Liver (tissue), 9 donors: ENCODE data around the gene MAPK8IP2. TPM values are rescaled to one million over a fixed set of nuclear protein-coding genes. Genes with fewer than 3 reads are reported as not detected.

Experiments used
- DNase-seq: peaks from one replicate; pipeline ENCODE4 v3.0.0-alpha.2; 2017; ENCODE audit warnings: low spot score
- H3K27ac ChIP-seq, 2 donors: one replicate each; pipeline ENCODE4 v1.7.0; 2013; ENCODE audit warnings: inconsistent platforms in 2 of 2, low read length in 2 of 2, control low read depth in 1 of 2, low read depth in 1 of 2, mild to moderate bottlenecking in 1 of 2
- H3K27me3 ChIP-seq, 4 donors: one replicate each; pipeline versions ENCODE4 v1.6.1 to v1.7.0; 2013; ENCODE audit warnings: low read length in 3 of 4, inconsistent platforms in 1 of 4, mild to moderate bottlenecking in 1 of 4, moderate library complexity in 1 of 4; ENCODE audit not compliant: control insufficient read depth in 4 of 4, insufficient read depth in 4 of 4
- H3K36me3 ChIP-seq, 4 donors: one replicate each; pipeline versions ENCODE4 v1.6.1 to v1.7.0; 2013; ENCODE audit warnings: low read length in 3 of 4, mild to moderate bottlenecking in 3 of 4, low read depth in 1 of 4, moderate library complexity in 1 of 4; ENCODE audit not compliant: control insufficient read depth in 4 of 4, insufficient read depth in 3 of 4
- H3K4me1 ChIP-seq, 4 donors: one replicate each; pipeline versions ENCODE4 v1.6.1 to v1.7.0; 2013; ENCODE audit warnings: low read length in 3 of 4, mild to moderate bottlenecking in 3 of 4, moderate library complexity in 1 of 4; ENCODE audit not compliant: control insufficient read depth in 4 of 4, insufficient read depth in 4 of 4
- H3K4me3 ChIP-seq, 3 donors: one replicate each; pipeline versions ENCODE4 v1.6.1 to v1.7.0; 2013; ENCODE audit warnings: low read length in 3 of 3, control low read depth in 1 of 3, low read depth in 1 of 3, mild to moderate bottlenecking in 1 of 3
- H3K9ac ChIP-seq, 2 donors: one replicate each; pipeline ENCODE4 v1.7.0; 2013; ENCODE audit warnings: low read length in 2 of 2, mild to moderate bottlenecking in 2 of 2, moderate library complexity in 2 of 2, control low read depth in 1 of 2, low read depth in 1 of 2
- H3K9me3 ChIP-seq, 4 donors: one replicate each; pipeline versions ENCODE4 v1.6.1 to v1.7.0; 2013; ENCODE audit warnings: low read length in 3 of 4; ENCODE audit not compliant: control insufficient read depth in 4 of 4
- ATF3 ChIP-seq: IDR thresholded peaks from 2 replicates; pipeline ENCODE4 v1.6.1; 2016; ENCODE audit warnings: antibody characterized with exemption
- EGR1 ChIP-seq, 2 donors: IDR thresholded peaks; 2 replicates each; pipeline ENCODE4 v1.6.1; 2016 to 2018; ENCODE audit warnings: antibody characterized with exemption in 2 of 2, low read depth in 2 of 2
- FOXA2 ChIP-seq: IDR thresholded peaks from 2 replicates; pipeline ENCODE4 v1.6.1; 2016; ENCODE audit warnings: antibody characterized with exemption
- HNF4A ChIP-seq, 2 donors: conservative IDR thresholded peaks; 2 replicates each; pipeline ENCODE4 v1.6.1; 2016; ENCODE audit warnings: antibody characterized with exemption in 2 of 2, mild to moderate bottlenecking in 2 of 2
- HNF4G ChIP-seq: IDR thresholded peaks from 2 replicates; pipeline ENCODE4 v1.6.1; 2016; ENCODE audit warnings: antibody characterized with exemption
- MAX ChIP-seq: IDR thresholded peaks from 2 replicates; pipeline ENCODE4 v1.6.1; 2016; ENCODE audit warnings: antibody characterized with exemption
- NR2F2 ChIP-seq: IDR thresholded peaks from 2 replicates; pipeline ENCODE4 v1.6.1; 2016; ENCODE audit warnings: antibody characterized with exemption
- RXRA ChIP-seq, 2 donors: IDR thresholded peaks; 2 replicates each; pipeline ENCODE4 v1.6.1; 2017 to 2018; ENCODE audit warnings: antibody characterized with exemption in 2 of 2, mild to moderate bottlenecking in 1 of 2
- SP1 ChIP-seq: IDR thresholded peaks from 2 replicates; pipeline ENCODE4 v1.6.1; 2018; ENCODE audit warnings: antibody characterized with exemption, mild to moderate bottlenecking
- TAF1 ChIP-seq: conservative IDR thresholded peaks from 2 replicates; pipeline ENCODE4 v1.6.1; 2016; ENCODE audit warnings: antibody characterized with exemption, mild to moderate bottlenecking
- YY1 ChIP-seq: IDR thresholded peaks from 2 replicates; pipeline ENCODE4 v1.6.1; 2016; ENCODE audit warnings: antibody characterized with exemption, mild to moderate bottlenecking
- ZBTB33 ChIP-seq: IDR thresholded peaks from 2 replicates; pipeline ENCODE4 v1.6.1; 2016; ENCODE audit warnings: antibody characterized with exemption
- WGBS: extraction: QIAGEN DNeasy Blood & Tissue Kit; methylation state at CpG from one replicate; pipeline ENCODE4 v1.1.7; 2013; 5-methylcytosine and 5-hydroxymethylcytosine counted together
- polyA plus RNA-seq, 2 donors: library from polyadenylated mRNA; stranded (reverse) in 1 of 2; unstranded in 1 of 2; fragments of 200-250 nt in 1 of 2; fragments of >200 nt in 1 of 2; fragmentation: Nextera tagmentation in 1 of 2; extraction: Ambion mirVana in 1 of 2; gene quantifications; one replicate each; pipeline versions ENCODE4 v1.2.1 to v1.2.3, GENCODE V29; 2013 to 2015
- total RNA-seq, 2 donors: library from RNA; depleted of rRNA; stranded (reverse); fragments of >200 nt; gene quantifications; one replicate each; pipeline ENCODE4 v1.2.3, GENCODE V29; 2014
- TF ChIP-seq, protein P1 (sequence below): fragments of 150-350 bp; IDR thresholded peaks from 2 replicates; pipeline ENCODE4 v1.5.1; 2017; ENCODE audit warnings: improper control_type of control experiment, low read depth, low read length; ENCODE audit not compliant: missing input control
- TF ChIP-seq, protein P2 (sequence below): IDR thresholded peaks from 2 replicates; pipeline ENCODE4 v1.6.1; 2016; ENCODE audit warnings: antibody characterized with exemption, mild to moderate bottlenecking
- donor health status: healthy.
- donor health status: healthy.
- donor health status: healthy.
- donor health status: healthy.
- donor health status: healthy.

MAPK8IP2 gene
- total and polyA plus RNA-seq, 4 donors, result 0.04 to 0.37 (median 0.13) TPM

- no peak for TF ChIP-seq HNF4G
- TF ChIP-seq MAX, result no peak
- no peak for TF ChIP-seq ZBTB33
- no peak for TF ChIP-seq FOXA2
- no peak for TF ChIP-seq YY1
- TF ChIP-seq TAF1, result no peak
- DNase-seq, result no peak
- H3K4me1 ChIP-seq, result peaks cover 7 to 16% (median 13%) of the 10 kb centered on the region in 4 donors
- 72% methylated on average over 23 of the region's 23 CpGs for WGBS
- H3K4me3 ChIP-seq, result no peak overlapping the region
- H3K27me3 ChIP-seq, result no peaks in the 10 kb centered on the region
- H3K27ac ChIP-seq, result no peak overlapping the region
- H3K9me3 ChIP-seq, result no peaks in the 10 kb centered on the region
- H3K9ac ChIP-seq, result no peak overlapping the region
- peaks cover 0 to 1% (median 0%) of the 10 kb centered on the region in 4 donors for H3K36me3 ChIP-seq
These were observed 23.0 kb upstream of the MAPK8IP2 start for GRCh38 chr22:50577697-50577986.

DNA sequence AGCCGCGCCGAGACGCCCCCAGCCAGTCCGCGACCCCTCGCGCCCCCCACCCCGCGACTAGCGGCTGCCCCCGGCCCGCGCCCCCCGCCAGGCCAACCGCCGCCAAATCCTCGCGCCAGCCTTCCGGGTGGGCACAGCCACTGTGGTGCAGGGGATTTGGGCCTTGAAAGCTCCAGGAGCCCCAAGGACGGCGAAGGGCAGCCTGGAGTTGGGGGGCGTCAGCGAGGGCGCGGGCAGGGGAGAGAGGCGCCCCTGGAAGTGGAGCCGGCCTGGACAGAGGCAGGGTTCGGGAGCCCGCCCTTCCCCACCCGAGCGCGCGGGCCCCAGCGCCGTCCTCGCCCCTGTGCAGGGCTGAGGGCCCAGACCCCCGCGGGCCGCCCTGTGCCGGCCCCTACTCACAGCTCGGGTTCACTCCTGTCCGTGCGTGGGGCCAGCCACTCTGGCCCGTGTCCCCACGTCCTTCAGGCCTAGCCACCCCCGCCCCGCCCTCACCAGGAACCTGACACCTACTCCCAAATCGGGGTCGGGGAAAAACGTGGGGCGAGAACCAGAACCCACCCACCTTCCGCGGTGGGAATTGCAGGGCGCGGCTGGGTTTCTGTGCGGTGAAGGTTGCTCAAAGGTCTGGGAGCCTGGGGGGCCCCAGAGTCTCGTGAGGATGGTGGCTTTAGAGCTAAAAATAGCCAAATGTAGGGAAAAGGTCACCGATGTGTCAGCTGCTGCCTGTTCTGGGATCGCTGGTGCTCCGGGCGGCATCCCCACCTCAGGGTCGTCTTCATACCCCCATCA, 22.4 kb upstream of the MAPK8IP2 start, which contains the start of gene CPT1B:
TSS of gene CPT1B (minus strand) at position 441 of the 789 bp plus-strand sequence. CDS start 512 bp downstream, outside the sequence.
- WGBS, result 48% methylated on average over 63 of the region's 63 CpGs
- DNase-seq, result no peak
- H3K9ac ChIP-seq, result no peak within 1 kb of the TSS
- peaks cover 0 to 1% (median 0%) of the 10 kb centered on the region in 4 donors for H3K36me3 ChIP-seq
- H3K27me3 ChIP-seq, result no peaks in the 10 kb centered on the region
- no peak within 1 kb of the TSS for H3K27ac ChIP-seq
- H3K9me3 ChIP-seq, result no peaks in the 10 kb centered on the region
- TF ChIP-seq RXRA (IDR thresholded peaks at IDR 0.05) (peak; percentile 10 to 55), FOXA2 (no peak)
- no peak within 1 kb of the TSS for H3K4me3 ChIP-seq
- H3K4me1 ChIP-seq, result peaks cover 7 to 16% (median 11%) of the 10 kb centered on the region in 4 donors

GRCh38 chr22:50578776-50579310, 21.8 kb upstream of the MAPK8IP2 start:
- Histone ChIP-seq H3K27me3 (no peaks in the 10 kb centered on the region), H3K9me3 (no peaks in the 10 kb centered on the region), H3K36me3 (peaks cover 0 to 1% (median 0%) of the 10 kb centered on the region in 4 donors), H3K27ac (no peak overlapping the region), H3K9ac (no peak overlapping the region), H3K4me3 (no peak overlapping the region), H3K4me1 (peaks cover 10 to 23% (median 15%) of the 10 kb centered on the region in 4 donors)
- no peak for DNase-seq
- WGBS, result 85% methylated on average over 8 of the region's 8 CpGs
- TF ChIP-seq HNF4A (conservative IDR thresholded peaks at IDR 0.05) (no peak), YY1 (no peak), SP1 (no peak), ZBTB33 (no peak), NR2F2 (no peak), MAX (no peak), RXRA (IDR thresholded peaks at IDR 0.05) (no peak), EGR1 (IDR thresholded peaks at IDR 0.05; ENCODE audit: low read depth in 2 of 2) (no peak), ATF3 (no peak), TAF1 (no peak)
- TF ChIP-seq, protein P1, sequence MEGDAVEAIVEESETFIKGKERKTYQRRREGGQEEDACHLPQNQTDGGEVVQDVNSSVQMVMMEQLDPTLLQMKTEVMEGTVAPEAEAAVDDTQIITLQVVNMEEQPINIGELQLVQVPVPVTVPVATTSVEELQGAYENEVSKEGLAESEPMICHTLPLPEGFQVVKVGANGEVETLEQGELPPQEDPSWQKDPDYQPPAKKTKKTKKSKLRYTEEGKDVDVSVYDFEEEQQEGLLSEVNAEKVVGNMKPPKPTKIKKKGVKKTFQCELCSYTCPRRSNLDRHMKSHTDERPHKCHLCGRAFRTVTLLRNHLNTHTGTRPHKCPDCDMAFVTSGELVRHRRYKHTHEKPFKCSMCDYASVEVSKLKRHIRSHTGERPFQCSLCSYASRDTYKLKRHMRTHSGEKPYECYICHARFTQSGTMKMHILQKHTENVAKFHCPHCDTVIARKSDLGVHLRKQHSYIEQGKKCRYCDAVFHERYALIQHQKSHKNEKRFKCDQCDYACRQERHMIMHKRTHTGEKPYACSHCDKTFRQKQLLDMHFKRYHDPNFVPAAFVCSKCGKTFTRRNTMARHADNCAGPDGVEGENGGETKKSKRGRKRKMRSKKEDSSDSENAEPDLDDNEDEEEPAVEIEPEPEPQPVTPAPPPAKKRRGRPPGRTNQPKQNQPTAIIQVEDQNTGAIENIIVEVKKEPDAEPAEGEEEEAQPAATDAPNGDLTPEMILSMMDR, result no peak
- TF ChIP-seq, protein P2, sequence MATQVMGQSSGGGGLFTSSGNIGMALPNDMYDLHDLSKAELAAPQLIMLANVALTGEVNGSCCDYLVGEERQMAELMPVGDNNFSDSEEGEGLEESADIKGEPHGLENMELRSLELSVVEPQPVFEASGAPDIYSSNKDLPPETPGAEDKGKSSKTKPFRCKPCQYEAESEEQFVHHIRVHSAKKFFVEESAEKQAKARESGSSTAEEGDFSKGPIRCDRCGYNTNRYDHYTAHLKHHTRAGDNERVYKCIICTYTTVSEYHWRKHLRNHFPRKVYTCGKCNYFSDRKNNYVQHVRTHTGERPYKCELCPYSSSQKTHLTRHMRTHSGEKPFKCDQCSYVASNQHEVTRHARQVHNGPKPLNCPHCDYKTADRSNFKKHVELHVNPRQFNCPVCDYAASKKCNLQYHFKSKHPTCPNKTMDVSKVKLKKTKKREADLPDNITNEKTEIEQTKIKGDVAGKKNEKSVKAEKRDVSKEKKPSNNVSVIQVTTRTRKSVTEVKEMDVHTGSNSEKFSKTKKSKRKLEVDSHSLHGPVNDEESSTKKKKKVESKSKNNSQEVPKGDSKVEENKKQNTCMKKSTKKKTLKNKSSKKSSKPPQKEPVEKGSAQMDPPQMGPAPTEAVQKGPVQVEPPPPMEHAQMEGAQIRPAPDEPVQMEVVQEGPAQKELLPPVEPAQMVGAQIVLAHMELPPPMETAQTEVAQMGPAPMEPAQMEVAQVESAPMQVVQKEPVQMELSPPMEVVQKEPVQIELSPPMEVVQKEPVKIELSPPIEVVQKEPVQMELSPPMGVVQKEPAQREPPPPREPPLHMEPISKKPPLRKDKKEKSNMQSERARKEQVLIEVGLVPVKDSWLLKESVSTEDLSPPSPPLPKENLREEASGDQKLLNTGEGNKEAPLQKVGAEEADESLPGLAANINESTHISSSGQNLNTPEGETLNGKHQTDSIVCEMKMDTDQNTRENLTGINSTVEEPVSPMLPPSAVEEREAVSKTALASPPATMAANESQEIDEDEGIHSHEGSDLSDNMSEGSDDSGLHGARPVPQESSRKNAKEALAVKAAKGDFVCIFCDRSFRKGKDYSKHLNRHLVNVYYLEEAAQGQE, result no peak
